Natural killer cell (primary cell): ENCODE data around the gene IFNA5. TPM values are rescaled to one million over a fixed set of nuclear protein-coding genes. Genes with fewer than 3 reads are reported as not detected.

Experiments used
- ATAC-seq, 3 donors: fragments of 150-1000 bp in 2 of 3; fragments of 200-7000 bp in 1 of 3; cut with Tn5 transposase; 1 replicate in 1 of 3; 2 replicates in 2 of 3; pipeline ENCODE4 v1.10.0; 2021; ENCODE audit warnings: mild to moderate bottlenecking in 2 of 3, moderate library complexity in 2 of 3
- DNase-seq, 2 donors: peaks; one replicate each; pipeline versions ENCODE4 v3.0.0 to v3.0.0-alpha.2; 2013 to 2021; ENCODE audit warnings: mixed read lengths in 1 of 2
- H3K27ac ChIP-seq: one replicate; pipeline ENCODE4 v1.5.1; 2013; ENCODE audit warnings: mild to moderate bottlenecking, low read length
- H3K27me3 ChIP-seq: one replicate; pipeline ENCODE4 v1.6.1; 2013; ENCODE audit warnings: low read length; ENCODE audit not compliant: control insufficient read depth, insufficient read depth
- H3K36me3 ChIP-seq: one replicate; pipeline ENCODE4 v1.6.1; 2013; ENCODE audit warnings: low read length; ENCODE audit not compliant: control insufficient read depth, insufficient read depth
- H3K4me1 ChIP-seq: one replicate; pipeline ENCODE4 v1.6.1; 2013; ENCODE audit warnings: low read length; ENCODE audit not compliant: control insufficient read depth, insufficient read depth
- H3K4me3 ChIP-seq: one replicate; pipeline ENCODE4 v1.5.1; 2013; ENCODE audit warnings: low read length
- H3K9me3 ChIP-seq: one replicate; pipeline ENCODE4 v1.6.1; 2013; ENCODE audit warnings: low read length; ENCODE audit not compliant: control insufficient read depth, insufficient read depth
- H3K27ac Mint-ChIP-seq, 2 donors: one replicate each; pipeline ENCODE4 v1.8.0; 2022; ENCODE audit warnings: mild to moderate bottlenecking in 2 of 2, mixed read lengths in 2 of 2, moderate library complexity in 1 of 2
- H3K27me3 Mint-ChIP-seq, 2 donors: one replicate each; pipeline ENCODE4 v1.8.0; 2022; ENCODE audit warnings: low read depth in 2 of 2, mixed read lengths in 2 of 2
- H3K36me3 Mint-ChIP-seq: one replicate; pipeline ENCODE4 v1.8.0; 2022; ENCODE audit warnings: mixed read lengths
- H3K4me1 Mint-ChIP-seq, 2 donors: one replicate each; pipeline ENCODE4 v1.8.0; 2022; ENCODE audit warnings: mixed read lengths in 2 of 2
- H3K4me3 Mint-ChIP-seq: one replicate; pipeline ENCODE4 v1.8.0; 2022; ENCODE audit warnings: mild to moderate bottlenecking, moderate library complexity, mixed read lengths
- H3K9me3 Mint-ChIP-seq, 2 donors: one replicate each; pipeline ENCODE4 v1.8.0; 2022; ENCODE audit warnings: mixed read lengths in 2 of 2
- WGBS: methylation state at CpG from one replicate; pipeline ENCODE4 v1.1.7; 2013; ENCODE audit warnings: missing lambda C conversion rate; ENCODE audit not compliant: insufficient coverage; 5-methylcytosine and 5-hydroxymethylcytosine counted together
- intact Hi-C: fragments of 100-400 bp; cut with micrococcal nuclease; formaldehyde crosslinking; loops from one replicate; pipeline ENCODE4 v1.14.2; 2022
- total RNA-seq, 4 donors: library from RNA; stranded (reverse); fragments of 120-200 nt in 1 of 4; gene quantifications; one replicate each; pipeline versions ENCODE4 v1.2.3 to v1.2.4, GENCODE V29; 2013 to 2022
- TF ChIP-seq, protein P1 (sequence below): fragments of 200-600 bp; IDR thresholded peaks from one replicate; pipeline ENCODE4 v1.8.0; 2022; ENCODE audit warnings: antibody characterized with exemption

Gene IFNA5
- total RNA-seq, 3 donors from 2014 or later (not counting 1 experiment from before 2014, with no cell fraction given), result not detected

- Mint-ChIP-seq H3K9me3 (no peaks in the 10 kb centered on the region), H3K4me3 (no peak overlapping the region), H3K36me3 (no peaks in the 10 kb centered on the region), H3K4me1 (no peaks in the 10 kb centered on the region), H3K27me3 (peaks cover 9 to 39% of the 10 kb centered on the region in 2 donors), H3K27ac (no peak overlapping the region)
- no peaks in the 10 kb centered on the region for H3K4me1 ChIP-seq
- ATAC-seq (no peak), DNase-seq (no peak)
- H3K27me3 ChIP-seq, result peaks cover 6% of the 10 kb centered on the region
- H3K9me3 ChIP-seq, result no peaks in the 10 kb centered on the region
- H3K27ac ChIP-seq, result no peak overlapping the region
- intact Hi-C loops, result no loop called here
- H3K4me3 ChIP-seq, result no peak overlapping the region
- WGBS, result 100% methylated on average over 2 of the region's 2 CpGs
- no peaks in the 10 kb centered on the region for H3K36me3 ChIP-seq
- TF ChIP-seq, protein P1, sequence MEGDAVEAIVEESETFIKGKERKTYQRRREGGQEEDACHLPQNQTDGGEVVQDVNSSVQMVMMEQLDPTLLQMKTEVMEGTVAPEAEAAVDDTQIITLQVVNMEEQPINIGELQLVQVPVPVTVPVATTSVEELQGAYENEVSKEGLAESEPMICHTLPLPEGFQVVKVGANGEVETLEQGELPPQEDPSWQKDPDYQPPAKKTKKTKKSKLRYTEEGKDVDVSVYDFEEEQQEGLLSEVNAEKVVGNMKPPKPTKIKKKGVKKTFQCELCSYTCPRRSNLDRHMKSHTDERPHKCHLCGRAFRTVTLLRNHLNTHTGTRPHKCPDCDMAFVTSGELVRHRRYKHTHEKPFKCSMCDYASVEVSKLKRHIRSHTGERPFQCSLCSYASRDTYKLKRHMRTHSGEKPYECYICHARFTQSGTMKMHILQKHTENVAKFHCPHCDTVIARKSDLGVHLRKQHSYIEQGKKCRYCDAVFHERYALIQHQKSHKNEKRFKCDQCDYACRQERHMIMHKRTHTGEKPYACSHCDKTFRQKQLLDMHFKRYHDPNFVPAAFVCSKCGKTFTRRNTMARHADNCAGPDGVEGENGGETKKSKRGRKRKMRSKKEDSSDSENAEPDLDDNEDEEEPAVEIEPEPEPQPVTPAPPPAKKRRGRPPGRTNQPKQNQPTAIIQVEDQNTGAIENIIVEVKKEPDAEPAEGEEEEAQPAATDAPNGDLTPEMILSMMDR, result no peak
These were observed 23.8 kb downstream of the IFNA5 start for GRCh38 chr9:21281275-21281674.

GRCh38 chr9:21268347-21268657 is 36.8 kb downstream of the IFNA5 start:
- intact Hi-C loops, result no loop called here
- WGBS, result 59% methylated on average over 2 of the region's 2 CpGs
- H3K9me3 ChIP-seq, result no peaks in the 10 kb centered on the region
- no peak for DNase-seq
- no peaks in the 10 kb centered on the region for H3K27me3 ChIP-seq
- H3K27ac Mint-ChIP-seq, result no peak overlapping the region
- no peaks in the 10 kb centered on the region for H3K36me3 Mint-ChIP-seq
- no peak overlapping the region for H3K27ac ChIP-seq
- TF ChIP-seq, protein P1, result no peak
- H3K4me3 ChIP-seq, result no peak overlapping the region
- H3K4me1 Mint-ChIP-seq, result no peaks in the 10 kb centered on the region
- no peak overlapping the region for H3K4me3 Mint-ChIP-seq
- H3K36me3 ChIP-seq, result no peaks in the 10 kb centered on the region
- H3K4me1 ChIP-seq, result no peaks in the 10 kb centered on the region
- peaks cover 0 to 2% of the 10 kb centered on the region in 2 donors for H3K9me3 Mint-ChIP-seq
- peaks cover 21 to 32% of the 10 kb centered on the region in 2 donors for H3K27me3 Mint-ChIP-seq
- no peak for ATAC-seq

GRCh38 chr9:21267485-21268346 is 37.4 kb downstream of the IFNA5 start:
- intact Hi-C loops, result no loop called here
- Histone ChIP-seq H3K9me3 (no peaks in the 10 kb centered on the region), H3K27me3 (no peaks in the 10 kb centered on the region), H3K36me3 (no peaks in the 10 kb centered on the region), H3K27ac (no peak overlapping the region), H3K4me3 (no peak overlapping the region), H3K4me1 (no peaks in the 10 kb centered on the region)
- H3K27me3 Mint-ChIP-seq, result peaks cover 20 to 32% of the 10 kb centered on the region in 2 donors
- DNase-seq (no peak), ATAC-seq (no peak)
- H3K4me1 Mint-ChIP-seq, result no peaks in the 10 kb centered on the region
- H3K4me3 Mint-ChIP-seq, result no peak overlapping the region
- H3K27ac Mint-ChIP-seq, result no peak overlapping the region
- 31% methylated on average over 4 of the region's 4 CpGs for WGBS
- no peaks in the 10 kb centered on the region for H3K36me3 Mint-ChIP-seq
- peaks cover 0 to 2% of the 10 kb centered on the region in 2 donors for H3K9me3 Mint-ChIP-seq
- TF ChIP-seq, protein P1, result no peak
